Bone marrow (tissue), 2 donors: ENCODE results near the gene DNLZ.

Experiments used
- DNase-seq, 2 donors: peaks; one replicate each; lab custom pipeline; 2025; lab: John Stamatoyannopoulos, UW

DNLZ gene

DNA sequence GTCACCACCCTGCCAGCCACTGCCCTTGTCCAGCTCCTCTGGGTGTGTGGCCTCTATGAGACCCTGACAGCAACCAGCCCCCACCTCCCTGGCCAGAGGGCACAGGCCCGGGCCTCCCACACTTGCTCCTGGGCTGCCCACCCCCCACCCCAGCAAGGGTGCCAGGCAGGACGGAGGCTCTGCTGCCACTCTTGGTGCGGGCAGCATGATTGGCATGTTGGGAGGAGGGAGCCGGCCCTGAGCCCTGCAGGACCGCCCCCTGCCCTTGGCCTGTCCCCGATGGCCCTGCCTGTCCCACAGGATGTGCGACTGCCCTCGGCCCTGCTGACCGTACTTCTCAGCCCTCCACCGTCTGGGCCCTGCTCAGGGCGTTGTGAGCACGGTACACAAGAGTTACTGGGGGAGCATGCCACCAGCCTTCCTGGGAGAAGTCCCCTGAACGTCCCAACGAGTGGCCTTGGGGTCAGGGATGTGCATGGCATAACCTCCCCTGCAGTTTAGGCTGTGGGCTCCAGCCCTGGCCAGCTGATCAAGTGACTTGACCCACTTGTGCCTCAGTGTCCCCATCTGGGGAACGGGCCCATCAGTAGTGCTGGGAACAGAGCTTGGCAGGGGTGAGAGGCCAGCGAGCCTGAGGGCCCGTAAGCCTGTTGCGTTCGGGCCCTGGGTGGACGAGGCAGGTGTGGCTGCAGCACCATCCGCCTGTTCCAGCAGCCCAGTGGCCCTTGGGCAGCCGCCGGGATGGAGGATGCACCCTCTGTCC, 20.2 kb downstream of the DNLZ start:
- DNase-seq, result no peak

DNA sequence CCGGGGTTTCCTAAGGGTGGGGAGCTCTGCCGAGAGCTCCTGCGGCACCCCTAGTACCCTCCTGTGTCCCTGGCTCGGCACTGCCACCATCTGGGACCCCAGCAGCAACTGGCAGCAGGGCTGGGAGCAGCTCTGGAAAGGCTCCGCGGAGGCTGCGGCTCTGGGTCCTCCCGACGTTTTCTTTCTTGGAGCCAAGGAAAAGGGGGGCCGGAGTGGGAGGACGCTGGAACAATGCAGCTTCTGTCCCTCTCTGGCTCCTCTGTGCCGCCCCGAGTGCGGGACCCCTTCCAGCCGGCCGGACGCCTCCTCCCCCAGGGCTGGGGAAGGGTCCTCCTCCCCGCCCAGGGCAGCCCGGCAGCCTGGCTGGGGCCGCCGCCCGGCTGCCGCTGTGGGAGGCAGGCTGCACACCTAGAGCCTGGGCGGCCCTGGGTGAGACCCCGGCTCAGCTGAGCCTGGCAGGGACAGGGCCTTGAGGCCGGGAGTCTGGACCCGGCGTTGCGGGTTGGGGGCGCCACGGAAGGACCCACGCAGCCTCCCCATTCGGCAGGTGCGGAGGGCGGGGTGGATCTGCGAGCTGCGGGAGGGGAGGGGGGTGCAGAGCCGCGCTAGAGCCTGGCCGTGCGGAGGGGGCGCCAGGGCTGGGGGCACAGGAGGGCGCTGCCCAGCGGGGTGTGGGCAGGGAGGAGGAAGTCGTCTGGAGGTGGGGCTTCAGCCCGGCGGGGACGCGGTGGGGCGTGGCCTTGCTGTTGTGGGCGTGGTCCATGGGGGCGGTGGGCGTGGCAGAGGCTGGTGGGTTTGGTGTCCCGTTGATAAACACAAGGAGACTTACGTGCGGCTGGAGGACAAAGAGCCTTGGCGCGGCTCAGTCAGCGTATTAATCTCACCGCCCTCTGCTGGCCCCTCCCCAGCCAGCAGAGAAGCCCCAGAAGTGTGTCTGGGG, 21.1 kb downstream of the DNLZ start:
- no peak for DNase-seq

DNA sequence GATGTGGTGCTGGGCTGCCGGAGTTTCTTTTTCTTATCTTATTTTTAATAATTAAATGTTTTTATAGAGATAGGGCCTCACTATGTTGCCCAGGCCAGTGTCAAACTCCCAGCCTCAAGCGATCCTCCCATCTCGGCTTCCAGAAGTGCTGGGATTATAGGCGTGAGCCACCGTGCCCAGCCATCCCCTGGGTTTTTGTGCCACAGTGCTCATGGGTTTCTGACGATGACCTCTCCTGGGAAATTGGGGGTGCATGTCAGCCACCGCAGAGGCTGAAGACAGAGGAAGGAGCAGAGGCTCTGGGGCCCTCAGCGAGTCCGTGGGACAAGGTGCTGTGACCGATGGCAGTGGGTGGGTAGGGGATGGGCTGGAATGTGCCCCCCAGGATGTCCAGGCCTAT, 21.8 kb downstream of the DNLZ start:
- no peak for DNase-seq

DNA sequence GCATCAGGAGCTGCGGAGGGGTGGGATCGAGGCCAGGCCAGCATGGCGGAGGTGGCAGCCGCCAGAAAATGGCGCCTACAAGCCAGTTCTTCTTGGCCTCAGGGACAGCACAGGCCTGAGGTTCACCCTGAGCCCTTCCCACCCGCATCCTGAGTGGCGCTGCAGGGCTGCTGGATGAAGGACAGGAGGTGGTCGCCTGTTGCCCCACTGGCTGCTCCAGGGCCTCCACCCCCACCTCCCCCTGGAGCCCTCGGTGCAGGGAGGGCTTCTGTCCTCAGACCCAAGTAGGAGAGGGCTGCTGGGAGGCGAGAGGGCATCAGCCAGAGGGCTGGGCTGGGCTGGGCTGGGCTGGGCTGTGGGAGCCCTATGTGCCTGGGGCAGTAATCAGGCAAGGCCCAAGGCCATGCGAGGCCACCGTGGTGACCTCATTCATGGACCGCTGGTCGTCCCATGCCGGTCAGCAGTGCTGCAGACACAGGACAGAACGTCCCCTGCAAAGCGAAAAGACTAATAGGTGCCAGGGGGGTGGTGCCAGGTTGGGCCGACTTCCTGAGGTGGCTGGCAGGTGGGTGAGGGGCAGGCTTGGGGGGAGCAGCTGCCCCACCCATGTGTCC, 22.4 kb downstream of the DNLZ start:
- DNase-seq, result no peak

DNA sequence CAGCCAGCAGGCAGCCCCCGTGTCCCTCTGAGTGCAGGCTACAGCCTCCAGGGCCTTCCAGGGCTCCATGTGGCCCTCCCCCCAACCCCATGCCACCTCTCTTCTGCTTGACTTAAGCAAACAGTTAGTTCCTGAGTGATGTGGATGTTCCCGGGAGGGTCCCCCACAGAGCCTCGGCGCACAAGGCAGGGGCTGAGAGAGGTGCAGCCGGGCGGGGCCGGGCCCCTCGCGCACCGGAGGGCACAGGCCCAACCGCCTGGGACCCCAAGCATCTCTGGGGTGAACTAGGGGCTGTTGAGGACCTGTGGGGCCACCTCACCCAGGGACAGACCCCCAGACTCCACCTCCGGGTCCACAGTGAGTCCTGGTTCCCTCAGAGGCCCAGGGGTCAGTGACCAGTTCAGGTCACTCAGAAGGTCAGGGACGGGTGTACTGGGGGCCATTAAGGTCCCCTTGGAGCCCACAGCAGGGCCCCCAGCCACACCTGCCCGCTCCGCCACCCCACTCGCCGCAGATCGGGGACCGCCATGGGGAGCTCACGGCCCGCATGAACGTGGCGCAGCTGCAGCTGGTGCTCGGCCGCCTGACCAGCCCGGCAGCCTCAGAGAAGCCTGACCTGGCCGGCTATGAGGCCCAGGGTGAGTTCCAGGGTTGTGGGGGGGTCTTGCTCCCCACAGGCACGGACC, 23.0 kb downstream of the DNLZ start:
- DNase-seq, result no peak

DNA sequence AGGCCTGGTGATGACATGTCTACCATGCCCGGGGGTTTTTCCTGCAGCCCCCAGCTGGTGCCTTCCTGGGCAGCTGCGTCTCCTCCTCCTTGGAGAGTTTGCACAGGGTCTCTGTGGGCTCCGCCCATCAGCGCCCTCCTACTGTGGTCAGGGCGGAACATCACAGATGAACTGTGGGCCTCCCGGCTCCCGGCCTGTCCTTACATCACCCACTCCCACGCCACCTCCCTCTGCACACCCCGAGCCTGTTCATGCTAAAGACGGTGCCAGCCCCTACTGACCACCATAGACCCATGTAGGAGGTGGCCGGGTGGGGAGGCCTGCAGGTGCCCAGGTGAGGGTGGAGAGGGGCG, 23.6 kb downstream of the DNLZ start:
- DNase-seq, result no peak

DNA sequence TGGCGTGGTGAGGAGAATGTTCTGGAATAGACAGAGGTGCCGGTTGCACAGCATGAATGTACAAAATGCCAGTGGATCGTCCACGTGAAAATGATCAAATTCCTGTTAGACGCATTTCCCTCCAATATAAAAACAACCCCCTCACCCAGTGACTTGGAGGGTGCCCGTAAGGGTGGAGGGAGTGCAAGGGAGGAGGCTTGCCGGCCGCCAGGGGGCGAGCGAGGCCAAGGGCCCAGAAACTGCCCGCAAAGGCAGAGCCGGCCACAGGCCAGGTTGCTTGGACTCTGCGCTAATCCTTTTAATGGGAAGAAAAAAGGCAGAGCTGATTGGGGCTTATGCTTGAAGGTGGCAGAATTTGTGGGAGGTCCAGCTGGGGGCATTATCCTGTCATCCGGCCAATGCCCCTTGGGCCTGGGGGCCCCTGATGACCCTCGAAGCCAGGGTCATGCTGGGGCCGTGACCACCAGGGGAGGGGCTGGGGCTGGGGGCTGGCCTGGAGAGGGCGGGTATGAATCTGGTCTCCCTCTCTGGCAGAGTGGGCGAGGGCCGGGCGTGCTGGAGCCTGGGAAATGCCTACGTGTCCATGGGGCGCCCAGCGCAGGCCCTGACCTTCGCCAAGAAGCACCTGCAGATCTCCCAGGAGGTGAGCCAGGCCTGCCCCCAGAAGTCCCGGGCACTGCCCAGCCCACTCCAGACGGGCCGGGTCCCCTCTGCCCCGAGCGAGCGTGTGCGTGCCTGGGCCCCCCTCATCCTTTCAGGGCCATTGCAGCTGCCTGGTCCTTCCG, 24.2 kb downstream of the DNLZ start:
- DNase-seq, result peak; percentile 13 to 22

DNA sequence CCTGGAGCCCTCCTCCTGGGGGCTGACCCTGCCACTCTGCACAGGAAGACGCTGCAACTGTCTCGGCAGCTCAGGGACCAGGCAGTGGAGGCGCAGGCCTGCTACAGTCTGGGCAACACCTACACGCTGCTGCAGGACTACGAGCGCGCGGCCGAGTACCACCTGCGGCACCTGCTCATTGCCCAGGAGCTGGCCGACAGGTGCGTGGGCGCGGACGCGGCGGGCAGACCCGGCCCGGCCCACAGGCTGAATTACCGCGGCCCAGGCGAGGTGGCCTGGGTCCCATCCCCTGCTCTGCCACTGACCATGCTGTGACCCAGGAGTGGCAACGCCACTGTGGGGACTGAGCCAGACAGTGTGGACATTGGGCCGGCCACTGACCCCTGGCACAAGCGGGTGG, 25.0 kb downstream of the DNLZ start:
- DNase-seq, result no peak

DNA sequence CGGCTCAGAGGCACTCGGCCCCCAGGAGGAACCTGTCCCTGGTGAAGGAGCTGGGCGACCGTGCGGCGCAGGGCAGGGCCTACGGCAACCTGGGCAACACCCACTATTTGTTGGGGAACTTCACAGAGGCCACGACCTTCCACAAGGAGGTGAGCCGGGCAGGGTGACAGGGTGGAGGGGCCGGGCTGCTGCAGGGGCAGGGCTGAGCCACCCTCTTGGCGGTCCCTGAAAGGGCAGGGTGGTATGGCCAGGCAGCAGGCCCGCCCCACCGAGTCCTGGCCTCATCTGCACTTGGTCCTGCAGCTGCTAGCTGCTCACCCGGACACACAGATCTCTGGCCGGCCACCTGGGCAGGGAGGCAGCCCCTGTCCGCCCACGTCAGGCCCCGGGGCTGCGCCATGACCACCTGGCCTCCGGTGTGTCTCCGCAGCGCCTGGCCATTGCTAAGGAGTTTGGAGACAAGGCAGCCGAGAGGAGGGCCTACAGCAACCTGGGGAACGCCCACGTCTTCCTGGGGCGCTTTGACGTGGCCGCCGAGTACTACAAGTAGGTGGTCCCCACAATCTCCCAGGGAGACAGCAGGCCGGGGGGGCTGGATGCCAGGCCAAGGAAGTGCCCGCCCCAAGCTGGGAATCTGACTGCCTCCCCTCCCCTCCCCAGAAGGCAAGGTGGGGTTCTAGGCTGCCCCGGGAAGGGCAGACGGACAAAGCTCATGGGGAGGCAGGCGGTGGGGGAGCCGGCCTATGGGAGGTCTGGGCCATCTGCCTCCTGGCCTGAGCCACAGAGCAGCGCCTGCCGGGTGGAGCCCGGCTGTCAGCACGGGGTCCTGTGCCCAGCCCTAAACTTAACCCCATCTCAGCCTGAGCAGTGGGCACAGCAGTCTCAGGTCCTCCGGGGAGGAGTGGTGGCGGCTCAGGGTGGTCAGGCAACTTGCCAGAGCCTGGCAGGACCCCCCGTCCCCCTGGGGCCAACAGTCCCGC, 25.8 kb downstream of the DNLZ start:
- DNase-seq, result no peak

DNA sequence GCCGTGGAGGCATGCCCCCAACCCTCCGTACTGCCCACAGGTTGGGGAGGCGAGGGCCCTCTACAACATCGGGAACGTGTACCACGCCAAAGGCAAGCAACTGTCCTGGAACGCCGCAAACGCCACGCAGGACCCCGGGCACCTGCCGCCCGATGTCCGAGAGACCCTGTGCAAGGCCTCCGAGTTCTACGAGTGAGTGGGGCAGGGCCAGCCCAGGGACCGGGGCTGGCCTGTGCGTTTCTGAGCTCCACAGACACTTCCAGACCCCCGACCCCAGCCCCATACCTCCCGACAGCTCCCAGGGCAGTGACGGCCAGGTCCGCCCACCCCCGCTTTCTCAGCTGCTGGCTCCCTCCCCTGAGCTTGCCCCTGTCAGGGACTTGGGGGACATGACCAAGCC, 26.7 kb downstream of the DNLZ start:
- no peak for DNase-seq

DNA sequence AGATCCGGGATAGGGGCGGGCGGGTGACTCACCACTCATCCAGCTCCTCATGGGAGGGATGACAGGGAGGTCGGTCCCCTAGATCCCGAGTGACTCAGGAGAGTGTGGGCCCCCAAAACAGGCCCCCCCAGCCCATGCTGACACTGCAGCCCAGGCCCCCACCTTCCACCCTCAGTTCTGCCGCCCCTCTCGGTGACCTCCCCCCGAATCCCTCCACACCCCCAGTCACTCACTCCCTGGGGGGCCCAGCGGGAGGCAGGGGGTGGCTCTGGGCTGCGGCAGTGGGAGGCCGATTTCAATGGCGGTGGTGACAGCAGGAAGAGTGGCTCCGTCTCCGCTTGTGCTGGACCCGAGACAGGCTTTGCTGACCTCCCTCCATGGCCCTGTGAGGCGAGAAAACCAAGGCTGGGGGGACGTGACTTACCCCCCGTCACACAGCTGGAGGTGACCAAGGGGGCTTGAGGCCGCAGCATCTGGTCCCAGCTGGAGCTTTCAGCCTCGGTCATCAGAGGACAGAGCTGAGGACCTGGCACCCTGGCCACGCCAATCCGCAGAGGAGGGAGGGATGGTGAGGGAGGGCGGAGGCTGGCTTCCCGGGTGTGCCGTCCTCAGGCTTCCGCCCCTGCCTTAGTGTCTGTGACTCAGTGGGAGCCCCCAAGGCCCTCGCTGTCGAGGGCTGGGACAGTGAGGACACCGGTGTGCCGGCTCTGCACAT, 27.2 kb downstream of the DNLZ start:
- no peak for DNase-seq

DNA sequence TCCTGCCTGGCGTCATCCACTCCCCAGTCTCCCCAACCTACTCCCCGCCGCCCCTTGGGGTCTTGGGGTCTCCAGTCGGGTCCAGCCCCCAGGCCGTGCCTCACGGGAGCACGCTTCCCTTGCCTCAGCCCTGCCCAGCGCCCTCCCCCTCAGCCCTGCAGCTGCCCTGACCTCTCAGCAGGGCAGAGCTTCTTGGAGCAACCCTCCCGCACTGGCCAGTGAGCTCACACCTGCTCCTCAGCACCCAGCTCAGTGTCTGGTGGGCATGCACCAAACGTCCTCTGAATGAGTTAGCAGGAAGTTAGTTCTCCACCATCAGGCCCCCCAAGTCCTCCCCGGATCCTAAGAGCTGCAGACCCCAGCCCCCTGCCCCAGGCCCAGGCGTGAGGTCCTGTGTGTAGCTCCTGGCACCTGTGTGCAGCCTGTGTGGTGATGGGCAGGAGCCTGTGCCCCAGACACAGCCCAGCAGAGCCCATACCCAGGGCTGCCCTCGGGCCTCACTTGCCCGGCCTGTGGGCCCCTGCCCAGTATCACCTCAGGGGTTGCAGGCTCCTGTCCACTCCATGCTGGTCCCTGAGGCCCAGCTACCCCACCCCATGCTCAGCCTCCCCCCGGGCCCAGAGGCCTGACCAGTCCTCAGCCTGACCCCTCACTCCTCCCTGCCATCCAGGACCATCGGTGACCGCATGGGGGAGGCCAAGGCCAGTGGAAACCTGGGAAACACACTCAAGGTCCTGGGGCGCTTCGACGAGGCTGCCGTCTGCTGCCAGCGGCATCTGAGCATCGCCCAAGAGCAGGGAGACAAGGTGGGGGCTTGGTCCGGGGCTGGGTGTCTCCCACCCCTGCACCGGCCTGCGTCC, 28.0 kb downstream of the DNLZ start:
- DNase-seq, result no peak

DNA sequence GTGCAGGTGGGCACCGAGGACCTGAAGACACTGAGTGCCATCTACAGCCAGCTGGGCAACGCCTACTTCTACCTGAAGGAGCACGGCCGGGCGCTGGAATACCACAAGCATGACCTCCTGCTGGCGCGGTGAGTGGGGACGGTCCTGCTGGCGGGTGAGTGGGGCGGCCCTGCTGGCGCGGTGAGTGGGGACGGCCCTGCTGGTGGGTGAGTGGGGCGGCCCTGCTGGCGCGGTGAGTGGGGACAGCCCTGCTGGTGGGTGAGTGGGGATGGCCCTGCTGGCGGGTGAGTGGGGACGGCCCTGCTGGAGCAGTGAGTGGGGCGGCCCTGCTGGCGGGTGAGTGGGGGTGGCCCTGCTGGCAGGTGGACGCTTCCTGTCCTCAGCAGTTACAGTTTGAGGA, 29.0 kb downstream of the DNLZ start:
- no peak for DNase-seq

DNA sequence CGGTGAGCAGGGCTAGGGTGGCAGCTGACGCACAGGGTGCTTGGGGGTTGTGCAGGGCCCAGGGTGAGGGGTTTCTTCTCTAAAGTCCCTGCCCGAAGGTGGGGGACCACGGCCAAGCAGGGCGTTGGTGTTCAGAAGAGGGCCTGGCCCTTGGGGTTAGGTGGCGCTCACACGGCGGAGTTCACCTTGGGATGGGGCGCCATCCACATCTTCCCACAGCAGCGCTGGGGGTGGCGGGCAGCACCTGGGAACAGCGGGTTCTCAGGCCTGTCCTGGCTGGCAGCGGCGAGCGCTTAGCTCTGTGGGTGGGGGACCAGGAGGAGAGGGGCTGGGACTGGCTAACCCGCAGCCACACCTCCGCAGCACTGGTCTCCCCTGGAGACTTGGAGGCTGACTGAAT, 30.1 kb downstream of the DNLZ start:
- no peak for DNase-seq

DNA sequence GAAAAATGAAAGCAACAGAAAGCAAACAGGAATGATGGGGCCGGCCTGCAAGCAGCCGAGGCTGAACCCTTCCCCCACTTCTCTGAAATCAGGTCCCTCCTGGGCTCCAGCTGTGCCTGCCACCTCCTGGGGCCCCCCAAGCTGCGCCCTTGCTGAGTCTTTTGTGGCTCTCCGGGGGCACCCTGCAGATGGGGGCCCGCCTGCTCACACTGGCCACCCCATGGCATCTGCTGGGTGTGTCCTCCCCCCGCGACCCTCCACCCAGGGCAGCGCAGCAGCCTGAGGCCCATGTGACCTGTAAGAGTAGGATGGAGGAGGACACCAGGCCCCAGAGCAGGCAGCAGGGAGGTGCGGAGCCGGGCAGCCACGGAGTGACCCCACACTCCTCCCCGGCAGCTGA, 30.5 kb downstream of the DNLZ start:
- no peak for DNase-seq

DNA sequence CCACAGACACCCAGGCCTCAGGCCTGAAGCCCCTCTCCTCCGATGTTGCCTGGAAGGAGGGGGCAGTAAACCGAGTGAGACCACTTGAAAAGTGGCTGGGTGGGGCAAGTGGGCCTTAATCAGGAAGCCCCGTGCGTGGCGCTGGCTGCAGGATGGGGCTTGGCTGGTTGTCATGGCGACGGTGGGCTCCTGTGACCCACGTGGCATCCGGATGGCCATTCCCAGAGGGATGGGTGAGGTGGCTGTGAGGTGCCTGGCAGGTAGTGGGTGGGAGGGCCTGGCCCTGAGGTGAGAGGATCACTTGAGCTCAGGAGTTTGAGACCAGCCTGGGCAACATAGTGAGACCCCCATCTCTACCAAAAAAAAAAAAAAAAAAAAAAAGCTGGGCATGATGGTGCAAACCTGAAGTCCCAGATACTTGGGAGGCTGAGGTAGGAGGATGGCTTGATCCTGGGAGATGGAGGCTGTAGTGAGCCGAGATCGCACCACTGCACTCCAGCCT, 31.0 kb downstream of the DNLZ start:
- no peak for DNase-seq

DNA sequence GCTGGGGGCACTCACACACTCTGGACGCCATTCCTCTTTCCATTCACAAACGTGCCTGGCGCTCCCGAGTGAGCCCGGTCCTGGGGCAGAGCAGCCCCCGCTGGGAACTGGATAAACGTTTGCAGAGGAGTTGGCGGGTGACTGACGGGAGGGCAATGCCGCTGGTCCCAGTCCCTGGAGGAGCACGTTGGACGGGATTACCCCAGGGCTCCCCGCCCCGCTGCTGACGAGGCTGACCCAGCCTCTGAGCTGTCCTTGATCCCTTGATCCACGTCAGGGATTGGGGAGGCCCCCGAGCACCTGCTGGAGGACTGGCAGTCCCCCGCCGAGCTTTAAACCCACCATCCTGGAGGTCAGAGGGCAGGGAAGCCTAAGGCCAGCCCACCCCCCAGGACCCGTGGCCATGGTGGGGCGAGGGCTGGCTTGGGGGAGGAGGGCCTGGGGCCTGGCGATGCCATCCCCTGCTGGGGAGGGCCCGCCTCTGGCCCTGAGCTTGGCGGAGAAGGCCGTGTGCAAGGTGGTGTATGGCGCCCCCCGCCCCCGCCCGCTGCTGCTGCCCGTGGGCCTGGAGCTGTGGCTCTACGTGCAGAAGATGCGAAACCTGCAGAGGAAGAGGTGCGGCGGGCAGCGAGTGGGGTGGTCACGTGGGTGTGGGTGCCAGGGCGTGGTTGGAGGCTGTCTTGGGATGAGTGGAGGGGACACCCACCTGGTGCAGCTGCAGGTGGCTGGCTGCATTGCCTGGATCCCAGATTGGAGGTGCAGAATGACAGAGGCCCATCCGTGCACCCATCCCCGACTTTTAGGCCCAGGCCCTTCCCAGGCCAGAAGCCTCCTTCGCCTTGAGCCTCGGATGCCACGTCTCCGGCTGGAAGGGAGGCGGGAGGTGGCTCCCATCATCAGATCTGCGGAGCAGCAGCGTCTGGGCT, 31.7 kb downstream of the DNLZ start:
- DNase-seq, result no peak
